ENCODE results near the gene TBC1D7.

DNA sequence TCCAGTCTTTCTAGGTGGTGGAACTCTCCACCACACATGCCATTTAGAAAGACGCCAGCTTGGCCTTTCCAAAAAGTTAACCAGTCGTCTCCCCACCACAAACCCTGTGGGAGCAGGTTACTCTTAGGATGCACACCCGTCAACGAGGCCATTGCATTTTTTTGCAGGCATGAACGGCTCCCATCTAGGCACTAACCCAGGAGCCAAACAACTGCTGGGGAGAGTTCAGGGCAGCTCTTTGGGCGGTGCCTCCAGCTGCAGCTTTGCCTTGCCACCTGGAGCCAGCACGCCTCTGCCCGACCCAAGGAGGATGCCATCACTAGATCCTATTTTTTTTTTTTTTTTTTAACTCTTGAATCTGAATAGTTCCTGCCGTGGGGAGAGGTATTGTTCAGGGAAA is 39.9 kb downstream of the TBC1D7 start:
- TF ChIP-seq POLR2A (IDR thresholded peaks at IDR 0.05; ENCODE audit: extremely low read depth, insufficient read length) (no peak), MAX (IDR thresholded peaks at IDR 0.05; ENCODE audit: low read depth, low read length) (no peak), MYC (IDR thresholded peaks at IDR 0.05; ENCODE audit: low read depth, low read length) (no peak)
- TF ChIP-seq, protein P1, sequence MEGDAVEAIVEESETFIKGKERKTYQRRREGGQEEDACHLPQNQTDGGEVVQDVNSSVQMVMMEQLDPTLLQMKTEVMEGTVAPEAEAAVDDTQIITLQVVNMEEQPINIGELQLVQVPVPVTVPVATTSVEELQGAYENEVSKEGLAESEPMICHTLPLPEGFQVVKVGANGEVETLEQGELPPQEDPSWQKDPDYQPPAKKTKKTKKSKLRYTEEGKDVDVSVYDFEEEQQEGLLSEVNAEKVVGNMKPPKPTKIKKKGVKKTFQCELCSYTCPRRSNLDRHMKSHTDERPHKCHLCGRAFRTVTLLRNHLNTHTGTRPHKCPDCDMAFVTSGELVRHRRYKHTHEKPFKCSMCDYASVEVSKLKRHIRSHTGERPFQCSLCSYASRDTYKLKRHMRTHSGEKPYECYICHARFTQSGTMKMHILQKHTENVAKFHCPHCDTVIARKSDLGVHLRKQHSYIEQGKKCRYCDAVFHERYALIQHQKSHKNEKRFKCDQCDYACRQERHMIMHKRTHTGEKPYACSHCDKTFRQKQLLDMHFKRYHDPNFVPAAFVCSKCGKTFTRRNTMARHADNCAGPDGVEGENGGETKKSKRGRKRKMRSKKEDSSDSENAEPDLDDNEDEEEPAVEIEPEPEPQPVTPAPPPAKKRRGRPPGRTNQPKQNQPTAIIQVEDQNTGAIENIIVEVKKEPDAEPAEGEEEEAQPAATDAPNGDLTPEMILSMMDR (IDR thresholded peaks at IDR 0.05; ENCODE audit: low read depth, low read length), result no peak

All from NB4 (cell line).